Measurements from ENCODE around the gene LTA4H.

Gene LTA4H

DNA sequence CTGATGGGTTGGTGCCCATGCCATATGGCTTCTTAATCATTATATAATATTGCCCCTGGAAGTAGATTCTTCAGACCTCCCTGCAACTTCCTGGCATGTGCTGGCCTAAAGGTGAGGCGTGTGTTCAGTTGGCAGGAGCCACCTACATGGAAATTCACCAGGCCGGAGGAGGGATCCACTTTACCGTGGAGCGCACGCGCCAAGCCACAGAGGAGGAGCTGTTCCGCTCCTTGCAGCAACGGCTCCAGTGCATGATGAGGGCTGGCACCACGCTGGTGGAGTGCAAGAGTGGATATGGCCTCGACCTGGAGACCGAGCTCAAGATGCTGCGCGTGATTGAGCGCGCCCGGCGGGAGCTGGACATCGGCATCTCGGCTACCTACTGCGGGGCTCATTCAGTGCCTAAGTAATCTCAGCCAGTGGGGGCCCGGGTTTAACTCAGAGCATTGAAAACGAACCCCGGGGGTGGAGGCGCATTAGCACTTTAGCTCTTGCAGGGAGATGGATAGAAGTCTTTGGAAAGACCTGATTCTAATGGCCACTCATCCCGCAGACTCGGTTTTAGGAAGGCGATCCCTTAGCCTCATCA is 78.7 kb downstream of the LTA4H start:
- no peak for DNase-seq (ENCODE audit: low spot score)

DNA sequence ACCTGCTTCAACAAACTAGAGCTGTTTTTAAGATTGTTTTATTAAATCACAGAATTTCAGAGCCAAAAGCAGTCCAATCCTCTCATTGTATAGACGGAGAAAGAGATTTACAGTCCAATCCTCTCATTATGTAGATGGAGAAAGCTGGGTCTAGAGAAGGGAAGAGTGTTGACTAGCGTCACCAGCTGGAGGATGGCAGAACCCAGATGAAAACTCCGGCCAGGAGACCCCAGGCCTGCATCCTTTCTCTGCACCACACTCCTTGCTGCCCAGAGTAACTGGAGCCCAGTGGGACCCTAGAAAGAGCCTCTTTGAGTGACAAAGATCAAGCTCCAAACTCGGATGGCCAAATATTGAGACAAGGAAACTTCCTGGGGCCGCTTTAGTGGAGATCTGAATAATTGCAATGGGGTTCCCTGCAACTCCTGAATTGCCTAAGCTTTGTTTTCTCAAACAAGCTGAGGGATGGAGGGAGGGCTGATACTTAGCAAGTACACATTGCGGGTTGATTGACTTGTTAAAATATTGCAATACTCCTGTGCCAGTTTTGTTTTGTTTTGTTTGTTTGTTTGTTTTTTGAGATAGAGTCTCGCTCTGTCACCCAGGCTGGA is 79.7 kb downstream of the LTA4H start:
- no peak for DNase-seq (ENCODE audit: low spot score)

DNA sequence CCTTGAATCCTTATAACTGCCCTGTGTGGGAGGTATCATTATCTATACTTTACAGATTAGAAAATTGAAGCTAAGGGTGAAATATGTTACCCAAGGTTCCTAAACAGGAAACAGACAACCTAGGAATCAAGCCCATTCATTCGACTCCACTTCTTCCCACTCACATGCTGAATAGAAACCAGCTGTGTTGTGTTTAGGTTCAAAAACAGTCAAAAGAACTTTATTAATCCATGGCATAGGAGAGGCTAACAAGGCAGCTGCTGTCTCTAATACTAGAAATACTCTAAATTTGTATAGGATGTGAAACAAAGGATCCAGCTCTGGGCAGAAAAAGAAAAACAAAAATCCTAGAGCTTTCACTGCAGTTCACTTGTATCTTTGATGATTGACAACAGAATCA is 82.4 kb downstream of the LTA4H start:
- DNase-seq (ENCODE audit: low spot score): no peak

DNA sequence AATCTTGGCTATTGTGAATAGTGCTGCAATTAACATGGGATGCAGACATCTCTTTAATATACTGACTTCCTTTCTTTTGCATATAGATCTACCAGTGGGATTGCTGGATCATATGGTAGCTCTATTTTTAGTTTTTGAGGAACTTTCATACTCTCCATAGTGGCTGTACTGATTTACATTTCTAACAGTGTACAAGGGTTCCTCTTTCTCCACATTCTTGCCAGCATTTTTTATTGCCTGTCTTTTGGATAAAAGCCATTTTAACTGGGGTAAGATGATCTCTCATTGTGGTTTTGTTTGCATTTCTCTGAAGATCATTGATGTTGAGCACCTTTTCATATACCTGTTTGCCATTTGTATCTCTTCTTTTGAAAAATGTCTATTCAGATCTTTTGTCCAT is 83.9 kb downstream of the LTA4H start:
- DNase-seq (ENCODE audit: low spot score): no peak
